ENCODE data around the gene NBAS.

DNA sequence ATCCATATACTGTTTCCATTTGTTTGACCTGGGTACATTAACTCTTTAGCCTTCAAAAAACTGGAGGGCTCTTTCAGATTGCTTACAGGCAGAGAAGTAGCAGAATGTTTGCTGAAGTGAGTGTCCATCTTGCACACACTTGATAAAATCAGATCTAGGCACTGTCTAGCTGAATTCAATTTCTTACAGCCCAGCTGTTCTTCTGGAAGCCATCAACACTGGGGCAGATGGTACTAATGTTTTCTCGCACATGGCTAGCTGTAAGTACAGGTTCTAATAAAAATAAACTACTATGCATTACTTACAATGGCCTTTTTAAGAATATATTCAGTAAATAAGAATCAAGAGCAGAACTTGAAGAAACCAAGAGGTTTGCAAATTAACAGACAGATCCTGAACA, 175.9 kb downstream of the NBAS start:
- TF ChIP-seq, protein P1, sequence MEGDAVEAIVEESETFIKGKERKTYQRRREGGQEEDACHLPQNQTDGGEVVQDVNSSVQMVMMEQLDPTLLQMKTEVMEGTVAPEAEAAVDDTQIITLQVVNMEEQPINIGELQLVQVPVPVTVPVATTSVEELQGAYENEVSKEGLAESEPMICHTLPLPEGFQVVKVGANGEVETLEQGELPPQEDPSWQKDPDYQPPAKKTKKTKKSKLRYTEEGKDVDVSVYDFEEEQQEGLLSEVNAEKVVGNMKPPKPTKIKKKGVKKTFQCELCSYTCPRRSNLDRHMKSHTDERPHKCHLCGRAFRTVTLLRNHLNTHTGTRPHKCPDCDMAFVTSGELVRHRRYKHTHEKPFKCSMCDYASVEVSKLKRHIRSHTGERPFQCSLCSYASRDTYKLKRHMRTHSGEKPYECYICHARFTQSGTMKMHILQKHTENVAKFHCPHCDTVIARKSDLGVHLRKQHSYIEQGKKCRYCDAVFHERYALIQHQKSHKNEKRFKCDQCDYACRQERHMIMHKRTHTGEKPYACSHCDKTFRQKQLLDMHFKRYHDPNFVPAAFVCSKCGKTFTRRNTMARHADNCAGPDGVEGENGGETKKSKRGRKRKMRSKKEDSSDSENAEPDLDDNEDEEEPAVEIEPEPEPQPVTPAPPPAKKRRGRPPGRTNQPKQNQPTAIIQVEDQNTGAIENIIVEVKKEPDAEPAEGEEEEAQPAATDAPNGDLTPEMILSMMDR (IDR thresholded peaks at IDR 0.05): no peak
- TF ChIP-seq POLR2A (IDR thresholded peaks at IDR 0.05): no peak

Data from ovary (tissue), 3 donors.